Inferior parietal cortex (tissue), 1 donor: ENCODE results near the gene COL18A1.

Source experiments
- DNase-seq: peaks from one replicate; pipeline ENCODE4 v3.0.0-alpha.2; 2016; ENCODE audit errors: extremely low spot score

Gene COL18A1

GRCh38 chr21:45454926-45455673, 50.1 kb downstream of the COL18A1 start:
- DNase-seq: no peak

- no peak for DNase-seq
Observed at GRCh38 chr21:45455674-45456583, 51.0 kb downstream of the COL18A1 start.

GRCh38 chr21:45456584-45457160, 51.7 kb downstream of the COL18A1 start:
- no peak for DNase-seq

- DNase-seq: no peak
Observed at GRCh38 chr21:45457161-45457831, 52.3 kb downstream of the COL18A1 start.

- DNase-seq: no peak
Observed at GRCh38 chr21:45457832-45458172, 52.8 kb downstream of the COL18A1 start.

GRCh38 chr21:45458281-45459170, 53.6 kb downstream of the COL18A1 start:
- no peak for DNase-seq

GRCh38 chr21:45459171-45460010, 54.4 kb downstream of the COL18A1 start:
- DNase-seq: no peak

- no peak for DNase-seq
Observed at GRCh38 chr21:45460011-45460565, 55.1 kb downstream of the COL18A1 start.

- no peak for DNase-seq
Observed at GRCh38 chr21:45460611-45461368, 55.8 kb downstream of the COL18A1 start.

- no peak for DNase-seq
Observed at GRCh38 chr21:45461369-45461750, 56.4 kb downstream of the COL18A1 start.

- DNase-seq: no peak
Observed at GRCh38 chr21:45461806-45462341, 56.9 kb downstream of the COL18A1 start.

GRCh38 chr21:45463871-45464270, 58.9 kb downstream of the COL18A1 start:
- DNase-seq: no peak

- DNase-seq: no peak
Observed at GRCh38 chr21:45464309-45464708, 59.3 kb downstream of the COL18A1 start.

- DNase-seq: no peak
Observed at GRCh38 chr21:45465105-45465504, 60.1 kb downstream of the COL18A1 start.

GRCh38 chr21:45465611-45466329, 60.8 kb downstream of the COL18A1 start:
- no peak for DNase-seq

- DNase-seq: no peak
Observed at GRCh38 chr21:45466330-45467220, 61.6 kb downstream of the COL18A1 start.

- DNase-seq: no peak
Observed at GRCh38 chr21:45467221-45467779, 62.3 kb downstream of the COL18A1 start.
